OCI-LY7 (cell line): Measurements from ENCODE around the gene BRSK2. TPM values are rescaled to one million over a fixed set of nuclear protein-coding genes. Genes with fewer than 3 reads are reported as not detected.

Experiments used
- BruUV-seq: library from RNA; stranded (reverse); fragments of 400-500 nt; replicated peaks from 2 replicates; lab custom pipeline; 2021; lab: Mats Ljungman, UMichigan
- CTCF ChIA-PET: fragments of 300-600 bp; sonication (Branson Sonifier 250); formaldehyde crosslinking; loops from one replicate; lab custom pipeline; 2022; ENCODE audit warnings: antibody characterized with exemption; ENCODE audit not compliant: unreplicated experiment; lab: Charles Lee
- POLR2A ChIA-PET: fragments of 300-600 bp; sonication (Branson Sonifier 250); formaldehyde crosslinking; loops from one replicate; lab custom pipeline; 2022; ENCODE audit warnings: antibody characterized with exemption; lab: Charles Lee
- DNase-seq: peaks from one replicate; pipeline ENCODE4 v3.0.0-alpha.2; 2015; ENCODE audit warnings: low spot score
- H2AFZ ChIP-seq: fragments of 200-600 bp; sonication (generic), shearing (Covaris generic); 2 replicates; pipeline ENCODE4 v1.6.1; 2014; ENCODE audit warnings: mild to moderate bottlenecking, antibody characterized with exemption, low read length, moderate library complexity
- H3K27ac ChIP-seq: fragments of 200-600 bp; sonication (generic); 2 replicates; pipeline ENCODE4 v1.5.1; 2014; ENCODE audit warnings: mixed run types, low read depth, mild to moderate bottlenecking, moderate library complexity, low read length, inconsistent platforms; ENCODE audit not compliant: poor library complexity, severe bottlenecking
- H3K36me3 ChIP-seq: fragments of 200-600 bp; sonication (generic); 2 replicates; pipeline ENCODE4 v1.6.1; 2014; ENCODE audit warnings: mild to moderate bottlenecking, antibody characterized with exemption, low read length, moderate library complexity, mixed read lengths; ENCODE audit not compliant: insufficient read depth
- H3K4me1 ChIP-seq: fragments of 200-600 bp; sonication (generic); 2 replicates; pipeline ENCODE4 v1.5.1; 2014; ENCODE audit warnings: mild to moderate bottlenecking, low read length; ENCODE audit not compliant: insufficient read depth, poor library complexity, severe bottlenecking
- H3K4me2 ChIP-seq: fragments of 200-600 bp; sonication (generic); 2 replicates; pipeline ENCODE4 v1.6.1; 2014; ENCODE audit warnings: mild to moderate bottlenecking, low read length
- H3K4me3 ChIP-seq: fragments of 200-600 bp; sonication (generic); 2 replicates; pipeline ENCODE4 v1.5.1; 2014; ENCODE audit warnings: mild to moderate bottlenecking, low read depth, low read length; ENCODE audit not compliant: poor library complexity, severe bottlenecking
- H3K79me2 ChIP-seq: fragments of 200-600 bp; sonication (generic); 2 replicates; pipeline ENCODE4 v1.6.1; 2016; ENCODE audit warnings: low read depth, mild to moderate bottlenecking, low read length, moderate library complexity, mixed read lengths; ENCODE audit not compliant: insufficient read depth
- H3K9me2 ChIP-seq: fragments of 200-600 bp; sonication (generic); 2 replicates; pipeline ENCODE4 v1.6.1; 2016; ENCODE audit warnings: mild to moderate bottlenecking, low read length, mixed read lengths; ENCODE audit not compliant: insufficient read depth
- H3K9me3 ChIP-seq: fragments of 200-600 bp; sonication (generic); 2 replicates; pipeline ENCODE4 v1.6.1; 2014; ENCODE audit warnings: mild to moderate bottlenecking, mixed run types, low read length, mixed read lengths
- H4K20me1 ChIP-seq: fragments of 200-600 bp; sonication (generic); 2 replicates; pipeline ENCODE4 v1.6.1; 2014; ENCODE audit warnings: mild to moderate bottlenecking, antibody characterized with exemption, low read length, moderate library complexity, mixed read lengths; ENCODE audit not compliant: insufficient read depth
- EZH2phosphoT487 ChIP-seq: fragments of 200-600 bp; sonication (generic); IDR thresholded peaks from 2 replicates; pipeline ENCODE4 v1.6.1; 2018; ENCODE audit warnings: low read depth, borderline replicate concordance, mild to moderate bottlenecking, mixed run types, antibody characterized with exemption, low read length, moderate library complexity, mixed read lengths
- intact Hi-C: fragments of 100-400 bp; cut with micrococcal nuclease; formaldehyde crosslinking; loops from one replicate; pipeline ENCODE4 v1.10.0; 2022; ENCODE audit not compliant: unreplicated experiment
- total RNA-seq, 2 experiments: library from RNA; depleted of rRNA in 1 of 2; stranded (reverse); fragments of >200 nt in 1 of 2; shearing (Covaris generic) in 1 of 2; gene quantifications; 2 replicates each; pipeline ENCODE4 v1.2.3, GENCODE V29; 2014 to 2022
- TF ChIP-seq, protein P1 (sequence below): fragments of 200-600 bp; sonication (generic); conservative IDR thresholded peaks from 2 replicates; pipeline ENCODE4 v1.5.1; 2014; ENCODE audit warnings: mild to moderate bottlenecking, antibody characterized with exemption, low read length, moderate library complexity, mixed read lengths

Gene BRSK2
- total RNA-seq, 2 experiments from 2014 or later = not detected

- Histone ChIP-seq H2AFZ (no peak overlapping the region), H3K79me2 (no peaks in the 10 kb centered on the region), H3K4me3 (no peak overlapping the region), H3K27ac (no peak overlapping the region), H3K36me3 (no peaks in the 10 kb centered on the region), H3K4me1 (no peaks in the 10 kb centered on the region), H3K4me2 (no peak overlapping the region), H3K9me2 (no peaks in the 10 kb centered on the region), H3K9me3 (no peaks in the 10 kb centered on the region), H4K20me1 (no peaks in the 10 kb centered on the region; the same call in 1 of the 2 replicates)
- no peak for DNase-seq
- intact Hi-C loops = no loop called here
- TF ChIP-seq, protein P1, sequence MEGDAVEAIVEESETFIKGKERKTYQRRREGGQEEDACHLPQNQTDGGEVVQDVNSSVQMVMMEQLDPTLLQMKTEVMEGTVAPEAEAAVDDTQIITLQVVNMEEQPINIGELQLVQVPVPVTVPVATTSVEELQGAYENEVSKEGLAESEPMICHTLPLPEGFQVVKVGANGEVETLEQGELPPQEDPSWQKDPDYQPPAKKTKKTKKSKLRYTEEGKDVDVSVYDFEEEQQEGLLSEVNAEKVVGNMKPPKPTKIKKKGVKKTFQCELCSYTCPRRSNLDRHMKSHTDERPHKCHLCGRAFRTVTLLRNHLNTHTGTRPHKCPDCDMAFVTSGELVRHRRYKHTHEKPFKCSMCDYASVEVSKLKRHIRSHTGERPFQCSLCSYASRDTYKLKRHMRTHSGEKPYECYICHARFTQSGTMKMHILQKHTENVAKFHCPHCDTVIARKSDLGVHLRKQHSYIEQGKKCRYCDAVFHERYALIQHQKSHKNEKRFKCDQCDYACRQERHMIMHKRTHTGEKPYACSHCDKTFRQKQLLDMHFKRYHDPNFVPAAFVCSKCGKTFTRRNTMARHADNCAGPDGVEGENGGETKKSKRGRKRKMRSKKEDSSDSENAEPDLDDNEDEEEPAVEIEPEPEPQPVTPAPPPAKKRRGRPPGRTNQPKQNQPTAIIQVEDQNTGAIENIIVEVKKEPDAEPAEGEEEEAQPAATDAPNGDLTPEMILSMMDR = no peak
- TF ChIP-seq EZH2phosphoT487 = no peak
- CTCF ChIA-PET = no interaction called here
- POLR2A ChIA-PET = no interaction called here
- BruUV-seq = no TSS peak
Observed at GRCh38 chr11:1500466-1501420, 111.0 kb downstream of the BRSK2 start.

GRCh38 chr11:1501421-1502167 is 111.9 kb downstream of the BRSK2 start:
- CTCF ChIA-PET = no interaction called here
- intact Hi-C loops = no loop called here
- H3K4me1 ChIP-seq = no peaks in the 10 kb centered on the region
- POLR2A ChIA-PET = no interaction called here
- no peaks in the 10 kb centered on the region for H3K36me3 ChIP-seq
- no peak overlapping the region for H3K4me2 ChIP-seq
- BruUV-seq = no TSS peak
- H3K27ac ChIP-seq = no peak overlapping the region
- no peak overlapping the region for H2AFZ ChIP-seq
- DNase-seq = no peak
- H3K4me3 ChIP-seq = no peak overlapping the region
- no peaks in the 10 kb centered on the region; the same call in 1 of the 2 replicates for H4K20me1 ChIP-seq
- TF ChIP-seq, protein P1 = no peak
- TF ChIP-seq EZH2phosphoT487 = no peak
- H3K79me2 ChIP-seq = no peaks in the 10 kb centered on the region
- H3K9me3 ChIP-seq = no peaks in the 10 kb centered on the region
- H3K9me2 ChIP-seq = no peaks in the 10 kb centered on the region
